ENCODE data around the gene TBL1XR1. TPM values are rescaled to one million over a fixed set of nuclear protein-coding genes. Genes with fewer than 3 reads are reported as not detected.

The TBL1XR1 gene
- total and polyA plus RNA-seq, 7 experiments from 2014 or later: 20.8 to 173 (median 107) TPM

DNA sequence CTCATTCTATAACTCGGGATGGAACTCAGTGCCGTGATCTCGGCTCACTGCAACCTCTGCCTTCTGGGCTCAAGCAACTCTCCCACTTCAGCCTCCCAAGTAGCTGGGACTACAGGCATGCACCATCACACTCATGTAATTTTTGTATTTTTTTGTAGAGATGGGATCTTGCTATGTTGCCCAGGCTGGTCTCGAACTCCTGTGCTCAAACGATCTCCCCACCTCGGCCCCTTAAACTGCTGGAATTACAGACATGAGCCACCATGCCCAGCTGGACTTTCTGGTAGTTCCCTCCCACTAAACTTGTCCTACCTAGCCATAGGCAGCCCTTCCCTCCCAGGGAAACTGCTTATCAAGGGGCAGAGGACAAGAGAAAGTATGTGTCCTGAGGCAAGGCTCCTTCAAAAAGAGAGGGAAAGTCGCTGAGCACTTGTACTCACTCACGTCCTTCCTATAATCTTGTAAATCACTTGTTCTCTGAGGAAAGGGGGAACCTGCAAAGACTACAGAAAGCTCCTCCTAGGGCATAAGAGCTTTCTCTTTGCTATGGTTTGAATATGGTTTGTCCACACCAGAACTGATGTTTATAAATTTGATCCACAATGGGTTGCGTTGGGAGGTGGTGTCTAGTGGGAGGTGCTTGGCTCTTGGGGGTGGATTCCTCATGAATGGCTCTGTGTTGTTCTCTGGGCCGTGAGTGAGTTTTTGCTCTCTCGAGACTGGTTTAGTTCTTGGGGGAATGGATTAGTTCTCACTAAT is 13.6 kb upstream of the TBL1XR1 start:
- Mint-ChIP-seq H3K4me1 (peaks cover 0 to 20% (median 10%) of the 10 kb centered on the region in 7 donors), H3K27ac (peak overlapping the region in 3 of 9 donors; percentile 35 to 51 (median 39))

DNA sequence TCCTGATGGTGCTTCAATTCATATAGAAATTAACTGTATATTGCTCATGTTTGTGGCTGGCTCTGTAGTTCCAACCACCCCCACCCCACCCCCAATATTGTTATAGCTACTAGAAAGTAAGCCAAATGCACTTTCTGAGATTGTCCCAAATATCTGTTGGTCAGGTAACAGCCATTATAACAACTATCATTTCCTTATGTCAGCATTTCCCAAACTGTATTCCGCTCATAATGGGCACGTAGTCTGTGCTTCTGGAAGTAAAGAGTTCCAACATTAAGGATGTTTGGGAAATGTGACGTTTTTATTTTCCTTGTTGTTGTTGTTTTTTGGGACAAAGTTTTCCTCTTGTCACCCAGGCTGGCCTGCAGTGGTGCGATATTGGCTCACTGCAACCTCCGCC is 12.2 kb upstream of the TBL1XR1 start:
- Histone ChIP-seq H3K36me3 (ENCODE audit: control insufficient read depth in 2 of 3, insufficient read depth in 3 of 3, low read length in 3 of 3) (no peaks in the 10 kb centered on the region), H3K4me3 (ENCODE audit: low read length) (no peak overlapping the region), H3K4me1 (ENCODE audit: control insufficient read depth in 2 of 2, insufficient read depth in 2 of 2, low read length in 2 of 2) (peaks cover 0 to 5% of the 10 kb centered on the region in 2 donors), H3K27ac (ENCODE audit: low read depth, low read length) (no peak overlapping the region), H3K27me3 (ENCODE audit: control insufficient read depth in 2 of 2, insufficient read depth in 2 of 2, low read length in 2 of 2) (no peaks in the 10 kb centered on the region), H3K9me3 (ENCODE audit: control insufficient read depth in 2 of 3, low read length in 3 of 3) (no peaks in the 10 kb centered on the region)
- Mint-ChIP-seq H3K4me1 (peaks cover 0 to 24% (median 10%) of the 10 kb centered on the region in 7 donors), H3K36me3 (no peaks in the 10 kb centered on the region), H3K4me3 (no peak overlapping the region), H3K9me3 (no peaks in the 10 kb centered on the region), H3K27me3 (no peaks in the 10 kb centered on the region), H3K27ac (no peak overlapping the region)
- POLR2A ChIA-PET: interaction anchor here (0.8 to 1.8 kb wide), 2 partner anchors 11 to 36 kb away, joined by 3 to 6 read pairs; no protein-coding TSS in a partner anchor
- DNase-seq (no peak), ATAC-seq (no peak)
- CTCF ChIA-PET: no interaction called here
- intact Hi-C loops (cut with micrococcal nuclease): no loop called here

More for the DNA sequence above, 13.6 kb upstream of the TBL1XR1 start:
- no peak for DNase-seq
- H3K27me3 Mint-ChIP-seq: no peaks in the 10 kb centered on the region
- H3K4me3 Mint-ChIP-seq: no peak overlapping the region
- ChIA-PET CTCF (no interaction called here), POLR2A (interaction anchor here (0.6 to 0.9 kb wide), 2 partner anchors 16 to 52 kb away, joined by 4 read pairs; no protein-coding TSS in a partner anchor)
- Histone ChIP-seq H3K27me3 (ENCODE audit: control insufficient read depth in 2 of 2, insufficient read depth in 2 of 2, low read length in 2 of 2) (no peaks in the 10 kb centered on the region), H3K36me3 (ENCODE audit: control insufficient read depth in 2 of 3, insufficient read depth in 3 of 3, low read length in 3 of 3) (no peaks in the 10 kb centered on the region), H3K27ac (ENCODE audit: low read depth, low read length) (no peak overlapping the region), H3K4me3 (ENCODE audit: low read length) (no peak overlapping the region), H3K4me1 (ENCODE audit: control insufficient read depth in 2 of 2, insufficient read depth in 2 of 2, low read length in 2 of 2) (peaks cover 0 to 5% of the 10 kb centered on the region in 2 donors), H3K9me3 (ENCODE audit: control insufficient read depth in 2 of 3, low read length in 3 of 3) (no peaks in the 10 kb centered on the region)
- no peaks in the 10 kb centered on the region for H3K9me3 Mint-ChIP-seq
- intact Hi-C loops (cut with micrococcal nuclease): no loop called here
- ATAC-seq: no peak
- no peaks in the 10 kb centered on the region for H3K36me3 Mint-ChIP-seq

DNA sequence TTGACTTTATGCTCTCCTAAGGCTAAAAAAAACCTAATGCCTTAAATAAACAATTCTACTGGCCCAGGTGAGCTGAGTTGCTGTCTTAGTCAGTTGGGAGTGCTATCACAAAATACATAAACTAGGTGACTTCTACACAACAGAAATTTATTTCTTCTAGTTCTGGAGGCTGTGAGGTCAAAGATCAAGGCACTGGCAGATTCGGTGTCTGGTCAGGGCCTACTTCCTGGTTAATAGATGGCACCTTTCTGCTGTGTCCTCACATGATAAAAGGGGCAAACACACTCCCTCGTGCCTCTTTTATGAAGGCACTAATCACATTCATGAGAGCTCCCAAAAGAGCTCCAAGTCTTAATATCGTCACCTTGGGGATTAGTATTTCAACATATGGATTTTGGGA is 11.5 kb upstream of the TBL1XR1 start:
- H3K36me3 Mint-ChIP-seq: no peaks in the 10 kb centered on the region
- DNase-seq: no peak
- H3K27me3 Mint-ChIP-seq: no peaks in the 10 kb centered on the region
- H3K4me3 Mint-ChIP-seq: no peak overlapping the region
- no peaks in the 10 kb centered on the region for H3K36me3 ChIP-seq (ENCODE audit: control insufficient read depth in 2 of 3, insufficient read depth in 3 of 3, low read length in 3 of 3)
- CTCF ChIA-PET: no interaction called here
- H3K4me1 ChIP-seq (ENCODE audit: control insufficient read depth in 2 of 2, insufficient read depth in 2 of 2, low read length in 2 of 2): peaks cover 0 to 5% of the 10 kb centered on the region in 2 donors
- H3K9me3 ChIP-seq (ENCODE audit: control insufficient read depth in 2 of 3, low read length in 3 of 3): no peaks in the 10 kb centered on the region
- POLR2A ChIA-PET: interaction anchor here (0.8 to 1.8 kb wide), 2 partner anchors 10 to 37 kb away, joined by 3 to 6 read pairs; no protein-coding TSS in a partner anchor
- no peak for ATAC-seq
- intact Hi-C loops (cut with micrococcal nuclease): no loop called here
- H3K4me3 ChIP-seq (ENCODE audit: low read length): no peak overlapping the region
- no peak overlapping the region for H3K27ac ChIP-seq (ENCODE audit: low read depth, low read length)
- no peaks in the 10 kb centered on the region for H3K9me3 Mint-ChIP-seq
- peaks cover 0 to 24% (median 10%) of the 10 kb centered on the region in 7 donors for H3K4me1 Mint-ChIP-seq
- no peaks in the 10 kb centered on the region for H3K27me3 ChIP-seq (ENCODE audit: control insufficient read depth in 2 of 2, insufficient read depth in 2 of 2, low read length in 2 of 2)
- H3K27ac Mint-ChIP-seq: no peak overlapping the region

DNA sequence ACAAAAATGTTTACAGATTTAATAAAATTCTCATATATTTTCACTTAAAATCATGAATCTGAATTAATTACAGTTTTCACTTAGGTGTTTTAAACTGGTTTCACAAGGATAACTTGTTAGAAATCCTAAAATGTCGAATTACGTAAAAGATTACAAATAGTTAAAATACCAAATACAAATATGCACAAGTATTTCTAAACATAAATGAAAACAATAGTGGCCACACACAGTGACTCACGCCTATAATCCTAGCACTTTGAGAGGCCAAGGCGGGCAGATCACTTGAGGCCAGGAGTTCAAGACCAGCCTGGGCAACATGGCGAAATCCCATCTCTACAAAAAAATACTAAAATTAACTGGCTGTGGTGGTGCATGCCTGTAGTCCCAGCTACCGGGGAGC is 10.9 kb upstream of the TBL1XR1 start:
- peaks cover 0 to 25% (median 10%) of the 10 kb centered on the region in 7 donors for H3K4me1 Mint-ChIP-seq
- POLR2A ChIA-PET: interaction anchor here (1.8 kb wide), 1 partner anchor 9 kb away, joined by 6 read pairs; no protein-coding TSS in a partner anchor
- H3K27ac Mint-ChIP-seq: no peak overlapping the region

DNA sequence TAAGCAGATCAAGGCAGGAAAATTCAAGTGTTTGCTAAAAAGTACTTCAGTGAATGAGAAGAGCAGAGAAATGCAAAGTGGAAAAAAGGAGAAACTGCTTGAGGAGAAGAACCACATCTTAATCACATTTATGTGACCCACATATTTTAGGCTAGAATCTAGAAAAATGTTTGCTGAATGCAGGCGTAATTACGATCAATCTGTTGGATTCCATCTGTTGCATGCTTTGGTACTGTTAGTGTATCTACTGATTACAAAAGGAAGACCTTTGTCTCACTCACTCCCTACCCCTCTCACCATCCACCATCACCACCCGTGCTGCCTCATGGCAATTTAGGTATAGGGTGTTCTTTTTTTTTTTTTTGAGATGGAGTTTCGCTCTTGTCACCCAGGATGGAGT is 9.7 kb upstream of the TBL1XR1 start:
- peaks cover 5 to 32% (median 15%) of the 10 kb centered on the region in 7 donors for H3K4me1 Mint-ChIP-seq
- no peaks in the 10 kb centered on the region for H3K36me3 Mint-ChIP-seq
- Histone ChIP-seq H3K4me3 (ENCODE audit: low read length) (no peak overlapping the region), H3K27ac (ENCODE audit: low read depth, low read length) (no peak overlapping the region), H3K9me3 (ENCODE audit: control insufficient read depth in 2 of 3, low read length in 3 of 3) (no peaks in the 10 kb centered on the region), H3K27me3 (ENCODE audit: control insufficient read depth in 2 of 2, insufficient read depth in 2 of 2, low read length in 2 of 2) (no peaks in the 10 kb centered on the region), H3K4me1 (ENCODE audit: control insufficient read depth in 2 of 2, insufficient read depth in 2 of 2, low read length in 2 of 2) (peaks cover 9% of the 10 kb centered on the region in 2 donors), H3K36me3 (ENCODE audit: control insufficient read depth in 2 of 3, insufficient read depth in 3 of 3, low read length in 3 of 3) (no peaks in the 10 kb centered on the region)
- intact Hi-C loops (cut with micrococcal nuclease): no loop called here
- ATAC-seq (no peak), DNase-seq (no peak)
- H3K27me3 Mint-ChIP-seq: no peaks in the 10 kb centered on the region
- ChIA-PET CTCF (no interaction called here), POLR2A (no interaction called here)
- no peak overlapping the region for H3K4me3 Mint-ChIP-seq
- no peak overlapping the region for H3K27ac Mint-ChIP-seq
- no peaks in the 10 kb centered on the region for H3K9me3 Mint-ChIP-seq

More for the DNA sequence above, 10.9 kb upstream of the TBL1XR1 start:
- H3K36me3 Mint-ChIP-seq: no peaks in the 10 kb centered on the region
- CTCF ChIA-PET: no interaction called here
- intact Hi-C loops (cut with micrococcal nuclease): no loop called here
- H3K27me3 ChIP-seq (ENCODE audit: control insufficient read depth in 2 of 2, insufficient read depth in 2 of 2, low read length in 2 of 2): no peaks in the 10 kb centered on the region
- H3K27ac ChIP-seq (ENCODE audit: low read depth, low read length): no peak overlapping the region
- H3K27me3 Mint-ChIP-seq: no peaks in the 10 kb centered on the region
- DNase-seq: no peak
- no peak overlapping the region for H3K4me3 ChIP-seq (ENCODE audit: low read length)
- H3K36me3 ChIP-seq (ENCODE audit: control insufficient read depth in 2 of 3, insufficient read depth in 3 of 3, low read length in 3 of 3): no peaks in the 10 kb centered on the region
- no peaks in the 10 kb centered on the region for H3K9me3 ChIP-seq (ENCODE audit: control insufficient read depth in 2 of 3, low read length in 3 of 3)
- no peak for ATAC-seq
- H3K9me3 Mint-ChIP-seq: no peaks in the 10 kb centered on the region
- peaks cover 0 to 5% of the 10 kb centered on the region in 2 donors for H3K4me1 ChIP-seq (ENCODE audit: control insufficient read depth in 2 of 2, insufficient read depth in 2 of 2, low read length in 2 of 2)
- no peak overlapping the region for H3K4me3 Mint-ChIP-seq

DNA sequence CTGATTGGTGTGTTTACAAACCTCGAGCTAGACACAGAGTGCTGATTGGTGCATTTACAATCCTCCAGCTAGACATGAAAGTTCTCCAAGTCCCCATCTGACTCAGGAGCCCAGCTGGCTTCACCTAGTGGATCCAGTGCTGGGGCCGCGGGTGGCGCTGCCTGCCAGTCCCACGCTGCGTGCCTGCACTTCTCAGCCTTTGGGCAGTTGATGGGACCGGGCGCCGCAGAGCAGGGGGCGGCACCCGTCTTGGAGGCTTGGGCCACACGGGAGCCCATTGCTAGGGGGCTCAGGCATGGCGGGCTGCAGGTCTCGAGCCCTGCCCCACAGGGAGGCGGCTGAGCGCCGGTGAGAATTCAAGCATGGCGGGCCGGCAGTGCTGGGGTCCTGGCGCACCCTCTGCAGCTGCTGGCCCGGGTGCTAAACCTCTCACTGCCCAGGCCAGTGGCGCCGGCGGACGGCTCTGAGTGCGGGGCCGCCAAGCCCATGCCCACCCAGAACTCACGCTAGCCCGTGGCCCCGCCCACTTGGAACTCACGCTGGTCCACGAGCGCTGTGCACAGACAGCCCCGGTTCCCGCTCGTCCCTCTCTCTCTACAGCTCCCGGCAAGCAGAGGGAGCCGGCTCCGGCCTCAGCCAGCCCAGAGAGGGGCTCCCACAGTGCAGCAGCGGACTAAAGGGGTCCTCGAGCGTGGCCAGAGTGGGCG is 6.6 kb upstream of the TBL1XR1 start:
- H3K36me3 Mint-ChIP-seq: peaks cover 0 to 2% (median 0%) of the 10 kb centered on the region in 5 donors
- Histone ChIP-seq H3K4me3 (ENCODE audit: low read length) (no peak overlapping the region), H3K27ac (ENCODE audit: low read depth, low read length) (no peak overlapping the region), H3K9me3 (ENCODE audit: control insufficient read depth in 2 of 3, low read length in 3 of 3) (no peaks in the 10 kb centered on the region), H3K27me3 (ENCODE audit: control insufficient read depth in 2 of 2, insufficient read depth in 2 of 2, low read length in 2 of 2) (no peaks in the 10 kb centered on the region), H3K4me1 (ENCODE audit: control insufficient read depth in 2 of 2, insufficient read depth in 2 of 2, low read length in 2 of 2) (peaks cover 20 to 25% of the 10 kb centered on the region in 2 donors), H3K36me3 (ENCODE audit: control insufficient read depth in 2 of 3, insufficient read depth in 3 of 3, low read length in 3 of 3) (no peaks in the 10 kb centered on the region)
- DNase-seq (no peak), ATAC-seq (no peak)
- H3K27me3 Mint-ChIP-seq: no peaks in the 10 kb centered on the region
- ChIA-PET POLR2A (interaction anchor here (0.6 to 1.5 kb wide), 2 partner anchors 57 to 156 kb away, joined by 3 to 4 read pairs; no protein-coding TSS in a partner anchor), CTCF (no interaction called here)
- H3K9me3 Mint-ChIP-seq: no peaks in the 10 kb centered on the region
- no peak overlapping the region for H3K27ac Mint-ChIP-seq
- no peak overlapping the region for H3K4me3 Mint-ChIP-seq
- intact Hi-C loops (cut with micrococcal nuclease): loop anchor here (5.0 kb wide), 2 partner anchors 33 to 38 kb away; no protein-coding TSS in a partner anchor
- peaks cover 14 to 55% (median 35%) of the 10 kb centered on the region in 7 donors for H3K4me1 Mint-ChIP-seq

Data from naive thymus-derived CD4-positive, alpha-beta T cell (primary cell).